NCI-H1092 (cell line): Measurements from ENCODE around the gene EDA.

Source experiments
- DNase-seq: peaks from one replicate; lab custom pipeline; 2025; lab: John Stamatoyannopoulos, UW

EDA gene

GRCh38 chrX:70026851-70027200 lies 410.9 kb downstream of the EDA start:
- DNase-seq = no peak

- DNase-seq = no peak
These were observed 413.9 kb downstream of the EDA start for GRCh38 chrX:70029863-70030262.

- peak; percentile 46 for DNase-seq
These were observed 414.4 kb downstream of the EDA start for GRCh38 chrX:70030301-70030767.

- DNase-seq = no peak
These were observed 416.9 kb downstream of the EDA start for GRCh38 chrX:70032792-70033191.

- no peak for DNase-seq
These were observed 417.6 kb downstream of the EDA start for GRCh38 chrX:70033348-70034051.

GRCh38 chrX:70034646-70035045 lies 418.7 kb downstream of the EDA start:
- DNase-seq = no peak

GRCh38 chrX:70038515-70038914 lies 422.6 kb downstream of the EDA start:
- DNase-seq = no peak

GRCh38 chrX:70038951-70039350 lies 423.0 kb downstream of the EDA start:
- no peak for DNase-seq

GRCh38 chrX:70039758-70040157 lies 423.8 kb downstream of the EDA start:
- DNase-seq = no peak

- no peak for DNase-seq
These were observed 426.1 kb downstream of the EDA start for GRCh38 chrX:70041993-70042392.

- no peak for DNase-seq
These were observed 426.8 kb downstream of the EDA start for GRCh38 chrX:70042399-70043371.

GRCh38 chrX:70043685-70044084 lies 427.8 kb downstream of the EDA start:
- DNase-seq = no peak

GRCh38 chrX:70044541-70045245 lies 428.8 kb downstream of the EDA start:
- DNase-seq = no peak

GRCh38 chrX:70046978-70047377 lies 431.1 kb downstream of the EDA start:
- no peak for DNase-seq

GRCh38 chrX:70049406-70049805 lies 433.5 kb downstream of the EDA start:
- no peak for DNase-seq

- DNase-seq = no peak
These were observed 434.0 kb downstream of the EDA start, which contains the start of gene AWAT2 for GRCh38 chrX:70049925-70050324. Gene AWAT2, minus strand, starts transcription at chrX:70049938. Its CDS starts 6 bp downstream, at chrX:70049932.

- DNase-seq = no peak
These were observed 437.1 kb downstream of the EDA start for GRCh38 chrX:70052895-70053615.

GRCh38 chrX:70054391-70054790 lies 438.5 kb downstream of the EDA start:
- no peak for DNase-seq

- DNase-seq = no peak
These were observed 446.2 kb downstream of the EDA start, which contains the start of gene OTUD6A for GRCh38 chrX:70062076-70062475. Gene OTUD6A, plus strand, starts transcription at chrX:70062457. Its CDS starts 68 bp downstream, at chrX:70062525.

- no peak for DNase-seq
These were observed 447.1 kb downstream of the EDA start for GRCh38 chrX:70062961-70063550.

GRCh38 chrX:70066646-70067045 lies 450.7 kb downstream of the EDA start:
- DNase-seq = no peak
